HG03103 (cell line): Measurements from ENCODE around the gene CCDC200.
"Not testable (repeated sequence)": the region's sequence is repeated elsewhere in the genome, so short reads cannot be mapped to it uniquely, and the experiment has no call there.

Experiments used
- ATAC-seq: cut with Tn5 transposase; IDR thresholded peaks from one replicate; pipeline ENCODE4 v1.9.1; 2021; ENCODE audit warnings: low read depth; ENCODE audit not compliant: unreplicated experiment

CCDC200 gene

DNA sequence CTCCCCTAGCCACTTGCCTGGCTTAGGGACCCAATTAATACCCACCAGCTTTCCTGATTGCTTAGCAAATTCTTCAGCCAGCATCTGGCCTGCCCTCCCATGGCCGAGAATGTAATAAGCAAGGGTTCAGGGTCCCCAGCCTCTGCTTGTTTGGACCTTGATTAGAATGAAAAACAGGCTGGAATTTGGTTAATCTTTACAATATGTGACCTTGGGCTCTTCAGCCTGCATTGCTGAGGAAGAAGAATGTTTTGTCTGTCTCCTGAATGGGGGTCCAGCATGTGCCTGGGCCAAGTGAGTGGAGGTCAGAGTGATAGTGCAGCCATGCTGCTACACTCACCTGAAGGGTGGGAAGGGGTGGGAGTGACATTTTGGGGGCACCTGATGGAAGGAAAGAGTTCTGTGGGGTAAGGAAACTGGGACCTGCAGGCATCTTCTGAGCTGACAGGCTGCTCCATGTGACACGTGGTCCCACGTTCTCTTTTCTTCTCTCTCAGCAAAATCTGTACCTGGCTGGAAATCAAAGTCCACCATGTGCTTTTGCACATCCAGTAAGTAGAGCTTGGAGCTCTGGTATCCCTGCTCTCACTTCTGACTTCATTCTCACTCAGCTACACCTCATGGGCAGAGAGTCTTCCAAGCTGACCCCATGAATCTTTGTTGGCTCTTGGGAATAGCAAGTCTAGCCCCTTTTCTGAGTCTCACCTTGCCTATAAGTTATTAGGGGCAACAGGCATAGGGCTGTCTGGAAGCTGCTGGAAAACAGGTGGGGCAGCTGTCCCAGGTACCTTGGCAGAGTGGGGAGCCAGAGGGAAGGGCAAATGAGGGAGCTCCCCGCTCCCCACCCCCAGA, 11.4 kb downstream of the CCDC200 start:
- no peak for ATAC-seq

DNA sequence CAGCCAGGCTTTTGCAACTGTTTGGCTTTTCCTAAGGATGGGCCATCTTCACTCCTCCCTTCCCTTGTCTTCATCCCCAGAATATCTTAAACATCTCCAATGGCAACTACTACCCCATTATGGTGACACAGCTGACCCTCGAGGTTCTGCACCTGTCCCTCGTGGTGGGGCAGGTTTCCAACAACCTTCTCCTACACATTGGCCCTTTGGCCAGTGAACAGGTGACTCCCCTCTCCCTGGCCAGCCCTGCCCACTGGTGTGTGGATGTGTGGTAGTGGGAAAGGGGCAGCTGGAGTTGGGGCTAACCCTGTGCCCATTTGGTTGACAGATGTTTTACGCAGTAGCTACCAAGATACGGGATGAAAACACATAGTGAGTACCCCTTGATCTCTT, 12.1 kb downstream of the CCDC200 start:
- ATAC-seq = no peak

DNA sequence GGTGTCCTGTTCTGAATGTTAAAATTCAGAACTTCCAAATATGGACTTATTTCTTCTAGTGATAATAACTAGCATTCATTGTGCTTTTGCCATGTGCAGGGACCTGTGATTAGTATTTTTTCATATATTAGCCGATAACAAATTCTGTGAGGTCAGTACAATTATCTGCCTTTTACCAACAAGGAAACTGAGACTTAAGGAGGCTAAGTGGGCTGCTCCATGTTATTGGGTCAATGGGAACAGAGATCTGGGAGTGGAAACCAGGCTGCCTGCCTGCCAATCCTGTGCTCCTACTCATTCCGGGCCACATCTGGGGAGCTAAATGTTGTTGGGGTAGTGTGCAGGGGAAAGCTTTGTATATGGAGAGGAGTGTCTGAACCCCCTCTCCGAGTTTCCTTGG, 13.1 kb downstream of the CCDC200 start:
- ATAC-seq = no peak

DNA sequence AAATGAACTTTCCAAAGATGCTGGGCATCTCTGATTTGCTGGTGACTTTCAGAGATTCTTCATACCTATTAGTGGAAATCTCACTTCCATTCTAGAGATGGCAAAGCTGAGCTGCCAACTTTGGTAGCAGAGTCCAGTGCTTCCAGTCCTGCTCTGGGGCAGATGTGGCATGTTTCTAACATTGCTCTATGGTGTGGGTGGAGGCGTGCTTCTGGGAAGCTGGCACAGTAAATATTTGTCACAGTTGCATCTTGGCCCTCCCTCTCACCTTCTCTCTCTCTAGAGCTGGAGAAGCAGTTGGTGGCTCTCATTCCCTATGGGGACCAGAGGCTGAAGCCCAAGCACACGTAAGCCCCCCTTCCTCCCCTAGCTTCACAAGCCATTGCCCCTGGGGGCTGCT, 14.9 kb downstream of the CCDC200 start:
- no peak for ATAC-seq

DNA sequence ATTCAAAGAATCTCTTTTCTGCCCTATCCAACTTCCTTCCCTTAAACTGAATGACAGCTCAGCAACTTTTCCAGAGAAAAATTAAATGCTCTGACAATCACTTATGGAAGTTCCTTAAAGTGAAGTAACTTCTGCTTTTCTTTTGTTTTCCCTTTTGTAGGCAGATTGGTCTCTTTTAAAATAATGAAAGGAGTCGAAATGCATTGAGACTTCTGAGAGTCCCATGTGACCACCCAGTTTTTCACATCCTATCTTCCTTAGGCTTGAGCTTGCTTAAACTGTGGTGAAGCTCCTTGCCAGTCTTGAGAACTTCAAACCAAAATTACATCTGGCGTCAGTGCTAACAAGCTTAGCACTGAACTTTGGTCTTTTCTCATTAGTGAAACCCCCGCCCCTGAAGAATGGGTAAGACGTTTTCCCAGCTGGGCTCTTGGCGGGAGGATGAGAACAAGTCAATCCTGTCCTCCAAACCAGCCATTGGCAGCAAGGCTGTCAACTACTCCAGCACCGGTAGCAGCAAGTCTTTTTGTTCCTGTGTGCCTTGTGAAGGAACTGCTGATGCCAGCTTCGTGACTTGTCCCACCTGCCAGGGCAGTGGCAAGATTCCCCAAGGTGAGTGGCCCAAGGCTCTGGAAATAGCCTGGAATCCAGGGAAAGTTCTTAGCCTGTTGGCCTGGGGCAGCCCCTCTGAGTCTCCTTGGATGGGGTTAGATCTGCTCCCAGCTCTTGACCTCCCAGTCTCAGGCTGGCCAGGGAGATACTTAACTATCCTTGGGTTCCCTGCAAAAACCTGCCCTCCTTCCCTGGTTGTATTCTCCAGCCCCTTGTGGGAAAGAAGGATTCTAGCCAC, 15.6 kb downstream of the CCDC200 start:
- no peak for ATAC-seq

GRCh38 chr17:43211480-43212402, 16.7 kb downstream of the CCDC200 start, which contains the start of gene TMEM106A:
Gene TMEM106A, plus strand, starts transcription at chr17:43211875. Its CDS starts 1,167 bp downstream, at chr17:43213042.
- peak; percentile 64 for ATAC-seq

- no peak for ATAC-seq
Measured at GRCh38 chr17:43211123-43211479, 17.3 kb downstream of the CCDC200 start.

DNA sequence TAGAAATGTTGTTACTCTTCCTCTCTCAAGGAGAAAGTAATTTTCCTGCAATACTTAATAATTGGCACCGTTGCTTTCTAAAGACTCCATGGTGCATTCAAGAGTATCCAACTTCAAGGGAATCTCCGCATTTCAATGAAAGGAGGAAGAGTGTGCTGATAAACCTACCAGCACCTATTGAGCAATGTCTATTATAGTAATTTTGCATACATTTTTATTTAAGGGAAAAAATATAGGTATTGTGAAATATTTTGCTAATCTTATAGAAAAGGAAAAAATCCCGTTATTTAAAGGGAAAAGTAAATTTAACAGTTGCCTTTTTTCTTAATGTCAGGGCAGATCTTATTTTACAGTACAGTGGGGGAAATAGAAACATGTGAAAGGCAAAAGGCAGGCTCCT, 17.8 kb downstream of the CCDC200 start:
- ATAC-seq = no peak

DNA sequence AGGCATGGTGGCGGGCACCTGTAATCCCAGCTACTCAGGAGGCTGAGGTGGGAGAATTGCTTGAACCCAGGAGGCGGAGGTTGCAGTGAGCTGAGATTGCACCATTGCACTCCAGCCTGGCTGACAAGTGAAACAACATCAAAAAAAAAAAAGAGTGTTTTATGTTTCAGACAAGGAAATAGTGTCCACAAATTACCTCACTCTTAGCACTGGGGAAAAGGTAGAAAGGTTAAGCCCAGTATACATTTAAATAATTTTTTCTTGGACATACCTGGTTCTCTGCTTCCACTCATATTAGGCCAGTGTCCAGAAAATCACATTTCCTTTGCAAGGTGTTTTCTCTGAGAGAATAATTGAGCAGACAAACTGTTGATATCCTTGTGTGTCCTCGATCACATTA, 25.4 kb downstream of the CCDC200 start:
- ATAC-seq = not testable (repeated sequence)

DNA sequence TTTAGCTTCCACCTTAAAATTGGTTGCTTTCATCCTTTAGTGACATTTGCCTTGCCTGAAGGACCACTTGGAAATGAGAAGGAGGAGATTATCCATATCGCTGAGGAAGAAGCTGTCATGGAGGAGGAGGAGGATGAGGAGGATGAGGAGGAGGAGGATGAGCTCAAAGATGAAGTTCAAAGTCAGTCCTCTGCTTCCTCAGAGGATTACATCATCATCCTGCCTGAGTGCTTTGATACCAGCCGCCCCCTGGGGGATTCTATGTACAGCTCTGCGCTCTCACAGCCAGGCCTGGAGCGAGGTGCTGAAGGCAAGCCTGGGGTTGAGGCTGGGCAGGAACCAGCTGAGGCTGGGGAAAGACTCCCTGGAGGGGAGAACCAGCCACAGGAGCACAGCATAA, 28.3 kb downstream of the CCDC200 start:
- ATAC-seq = no peak

- no peak for ATAC-seq
Measured at GRCh38 chr17:43199633-43200032, 28.8 kb downstream of the CCDC200 start.

GRCh38 chr17:43193251-43193650, 35.2 kb downstream of the CCDC200 start:
- no peak for ATAC-seq

- ATAC-seq = not testable (repeated sequence)
Measured at GRCh38 chr17:43186656-43187055, 41.8 kb downstream of the CCDC200 start.

DNA sequence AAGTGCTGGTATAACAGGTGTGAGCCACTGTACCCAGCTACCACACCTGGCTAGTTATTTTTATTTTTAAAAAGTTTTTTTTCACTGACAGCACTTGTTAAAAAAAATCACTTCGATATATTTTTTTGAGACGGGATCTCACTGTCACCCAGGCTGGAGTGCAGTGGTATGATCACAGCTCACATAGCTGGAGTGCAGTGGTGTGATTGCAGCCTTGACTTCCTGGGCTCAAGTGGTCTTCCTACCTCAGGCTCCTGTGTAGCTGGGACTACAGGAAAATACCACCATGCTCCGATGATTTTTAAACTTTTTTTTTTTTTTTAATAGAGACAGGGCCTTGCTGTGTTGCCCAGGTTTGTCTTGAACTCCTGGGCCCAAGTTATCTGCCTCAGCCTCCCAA, 44.5 kb downstream of the CCDC200 start:
- ATAC-seq = no peak

DNA sequence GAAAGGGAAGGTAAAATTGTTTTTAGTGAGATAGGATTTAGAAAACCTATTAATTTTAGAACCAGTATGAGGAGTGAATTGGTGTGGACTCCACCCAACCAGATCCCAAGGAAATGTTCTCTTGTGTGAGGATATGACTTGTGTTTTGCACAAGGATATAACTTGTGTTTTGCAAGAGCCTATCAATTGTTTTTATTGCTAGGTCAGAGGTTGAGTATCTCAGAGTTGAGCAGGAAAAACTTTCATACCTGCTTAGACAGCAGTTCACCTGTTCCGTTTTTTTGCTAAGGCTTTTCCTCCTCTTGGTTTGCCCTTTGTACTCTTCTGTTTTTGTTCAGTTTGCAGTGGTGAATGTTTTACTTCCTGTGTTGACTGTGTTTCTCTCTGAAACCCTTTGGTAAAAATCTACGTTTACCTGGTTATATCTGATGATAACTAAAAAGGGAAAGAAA, 52.3 kb downstream of the CCDC200 start:
- ATAC-seq = no peak

DNA sequence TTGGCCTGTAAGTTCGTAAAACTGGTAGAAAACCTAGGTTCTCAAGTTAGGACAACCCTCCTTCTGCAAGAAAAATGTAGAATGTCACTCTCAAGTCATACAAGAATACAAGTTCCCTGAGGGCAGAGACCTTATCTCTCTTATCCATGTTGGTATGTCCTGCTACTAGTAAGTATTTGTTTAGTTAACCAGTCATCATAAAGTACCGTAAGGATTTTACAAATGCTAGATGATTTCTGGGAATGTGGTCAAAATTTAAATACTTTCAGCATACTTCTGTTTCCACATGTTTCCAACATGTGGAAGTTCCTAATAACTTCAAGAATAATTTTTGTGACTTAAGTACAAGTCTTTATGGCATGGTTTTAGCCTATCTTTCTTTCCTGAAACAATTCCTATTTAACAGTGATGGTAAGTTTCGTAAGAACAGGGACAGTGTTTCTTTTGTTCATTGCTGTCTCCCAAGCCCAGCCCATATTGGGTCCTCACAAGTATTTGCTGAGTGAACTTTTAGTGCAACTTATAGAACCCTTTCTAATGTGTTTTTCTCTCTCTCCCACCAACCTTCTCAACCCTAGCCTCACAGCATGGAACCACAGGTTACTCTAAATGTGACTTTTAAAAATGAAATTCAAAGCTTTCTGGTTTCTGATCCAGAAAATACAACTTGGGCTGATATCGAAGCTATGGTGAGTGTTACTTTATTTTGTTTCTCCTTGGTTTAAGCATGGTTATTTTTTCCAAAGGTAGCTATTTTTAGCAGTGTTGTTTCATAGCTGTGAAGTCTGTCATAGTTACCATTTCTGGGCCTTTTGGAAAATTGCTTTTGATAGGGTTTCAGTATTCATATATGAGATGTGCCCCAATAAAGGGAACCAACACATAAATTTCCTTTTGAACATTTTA, 53.0 kb downstream of the CCDC200 start:
- ATAC-seq = no peak

DNA sequence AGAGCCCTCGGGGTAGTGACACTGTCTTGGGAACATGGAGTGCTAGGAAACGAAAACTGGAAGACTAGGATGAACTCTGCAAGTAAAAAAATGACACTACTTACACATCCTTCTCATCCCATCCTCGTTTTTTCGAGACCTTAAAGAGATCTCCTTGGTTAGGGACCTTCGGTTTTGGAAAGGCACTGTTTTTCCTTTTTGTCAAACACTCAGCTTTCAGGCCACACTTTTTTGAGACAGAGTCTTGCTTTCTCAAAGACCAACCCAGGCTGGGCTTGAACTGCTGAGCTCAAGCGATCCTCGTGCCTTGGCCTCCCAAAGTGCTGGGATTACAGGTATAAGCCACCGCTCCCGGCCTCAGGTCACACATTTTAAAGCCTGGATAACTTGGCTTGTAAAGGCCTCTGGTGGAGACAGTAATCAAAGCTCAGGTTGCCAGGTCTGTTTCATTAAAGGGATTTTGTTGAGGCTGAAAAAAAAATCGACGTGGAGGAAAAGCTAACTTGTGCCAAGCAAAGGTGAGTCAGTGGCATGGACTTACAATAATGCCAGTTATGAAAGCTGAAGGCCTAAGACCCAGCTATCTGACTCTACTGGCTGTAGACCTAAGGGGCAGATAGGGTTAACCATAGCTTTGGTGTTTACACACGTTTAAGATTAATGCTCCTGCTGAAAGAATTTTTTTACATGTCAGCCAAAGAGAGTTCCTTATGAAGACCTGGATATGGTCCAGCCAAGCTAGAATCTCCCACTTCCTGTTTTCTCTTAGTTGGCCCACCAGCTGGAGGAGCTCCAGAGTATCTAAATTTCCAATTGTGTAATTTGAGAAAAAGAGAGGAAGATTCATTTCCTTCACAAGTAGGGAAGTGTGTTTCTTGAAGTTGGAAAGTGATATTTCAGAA, 56.6 kb downstream of the CCDC200 start:
- ATAC-seq = no peak
